Activated naive CD4-positive, alpha-beta T cell treated with anti-CD3 and anti-CD28 coated beads, Interleukin-2, amount 10 ng/mL, durations not matched to agents 7 days and 5 days (primary cell): ENCODE measurements around the gene IL20.

Source experiments
- CTCF ChIA-PET: fragments of 350-600 bp; sonication (Branson Sonifier 250); formaldehyde crosslinking; loops from one replicate; lab custom pipeline; 2021; ENCODE audit warnings: antibody characterized with exemption; lab: Charles Lee
- DNase-seq: peaks from one replicate; pipeline ENCODE4 v3.0.0-alpha.2; 2020
- H3K27ac Mint-ChIP-seq: one replicate; pipeline ENCODE4 v1.8.0; 2021; ENCODE audit warnings: mild to moderate bottlenecking, moderate library complexity, mixed read lengths
- H3K27me3 Mint-ChIP-seq: one replicate; pipeline ENCODE4 v1.8.0; 2021; ENCODE audit warnings: mild to moderate bottlenecking, mixed read lengths
- H3K36me3 Mint-ChIP-seq: one replicate; pipeline ENCODE4 v1.8.0; 2021; ENCODE audit warnings: mixed read lengths
- H3K4me1 Mint-ChIP-seq: one replicate; pipeline ENCODE4 v1.8.0; 2021; ENCODE audit warnings: mixed read lengths
- H3K4me3 Mint-ChIP-seq: one replicate; pipeline ENCODE4 v1.8.0; 2021; ENCODE audit warnings: mild to moderate bottlenecking, moderate library complexity, mixed read lengths
- H3K9me3 Mint-ChIP-seq: one replicate; pipeline ENCODE4 v1.8.0; 2021; ENCODE audit warnings: mixed read lengths

IL20 gene

GRCh38 chr1:206864939-206865671 is at the start of gene IL20:
Gene IL20 (plus strand): TSS chr1:206865623. CDS start chr1:206865853, 230 bp downstream.
- Mint-ChIP-seq H3K9me3 (no peaks in the 10 kb centered on the region), H3K36me3 (no peaks in the 10 kb centered on the region), H3K4me3 (no peak within 1 kb of the TSS), H3K27ac (no peak within 1 kb of the TSS), H3K27me3 (peaks cover 62% of the 10 kb centered on the region), H3K4me1 (peaks cover 7% of the 10 kb centered on the region)
- CTCF ChIA-PET: interaction anchor here (0.6 to 5.1 kb wide), 21 partner anchors 9 to 145 kb away, joined by 3 to 40 read pairs (median 4); partner anchors contain the start of genes FCMR and IL19
- DNase-seq: peak; percentile 84

- Mint-ChIP-seq H3K27ac (peak overlapping the region; percentile 93), H3K4me3 (peak overlapping the region; percentile 8), H3K4me1 (peaks cover 40% of the 10 kb centered on the region), H3K27me3 (peaks cover 3% of the 10 kb centered on the region), H3K36me3 (peaks cover 13% of the 10 kb centered on the region), H3K9me3 (peaks cover 23% of the 10 kb centered on the region)
- CTCF ChIA-PET: interaction anchor here (0.6 to 2.9 kb wide), 12 partner anchors 8 to 634 kb away, joined by 3 to 13 read pairs (median 4); no protein-coding TSS in a partner anchor
- peak; percentile 44 for DNase-seq
Measured at GRCh38 chr1:206816390-206817287, 48.8 kb upstream of the IL20 start.

GRCh38 chr1:206821493-206821892 is 43.9 kb upstream of the IL20 start:
- DNase-seq: no peak
- peaks cover 33% of the 10 kb centered on the region for H3K4me1 Mint-ChIP-seq
- no peak overlapping the region for H3K27ac Mint-ChIP-seq
- H3K27me3 Mint-ChIP-seq: peaks cover 19% of the 10 kb centered on the region
- no peak overlapping the region for H3K4me3 Mint-ChIP-seq
- CTCF ChIA-PET: interaction anchor here (1.8 to 2.1 kb wide), 2 partner anchors 12 to 91 kb away, joined by 6 to 8 read pairs; no protein-coding TSS in a partner anchor
- H3K9me3 Mint-ChIP-seq: no peaks in the 10 kb centered on the region
- H3K36me3 Mint-ChIP-seq: no peaks in the 10 kb centered on the region

- peaks cover 25% of the 10 kb centered on the region for H3K4me1 Mint-ChIP-seq
- H3K9me3 Mint-ChIP-seq: no peaks in the 10 kb centered on the region
- H3K27ac Mint-ChIP-seq: no peak overlapping the region
- no peaks in the 10 kb centered on the region for H3K36me3 Mint-ChIP-seq
- CTCF ChIA-PET: no interaction called here
- H3K4me3 Mint-ChIP-seq: no peak overlapping the region
- H3K27me3 Mint-ChIP-seq: peaks cover 22% of the 10 kb centered on the region
- DNase-seq: no peak
Measured at GRCh38 chr1:206823727-206824126, 41.7 kb upstream of the IL20 start.

- no peak for DNase-seq
- H3K4me3 Mint-ChIP-seq: no peak overlapping the region
- H3K4me1 Mint-ChIP-seq: peaks cover 31% of the 10 kb centered on the region
- H3K36me3 Mint-ChIP-seq: no peaks in the 10 kb centered on the region
- no peak overlapping the region for H3K27ac Mint-ChIP-seq
- no peaks in the 10 kb centered on the region for H3K9me3 Mint-ChIP-seq
- peaks cover 22% of the 10 kb centered on the region for H3K27me3 Mint-ChIP-seq
- CTCF ChIA-PET: interaction anchor here (0.9 kb wide), 1 partner anchor 87 kb away, joined by 3 read pairs; no protein-coding TSS in a partner anchor
Measured at GRCh38 chr1:206824331-206824730, 41.1 kb upstream of the IL20 start.

GRCh38 chr1:206826394-206826793 is 39.0 kb upstream of the IL20 start:
- no peak for DNase-seq
- H3K36me3 Mint-ChIP-seq: no peaks in the 10 kb centered on the region
- CTCF ChIA-PET: interaction anchor here (1.3 to 1.9 kb wide), 4 partner anchors 9 to 107 kb away, joined by 3 to 10 read pairs (median 6); no protein-coding TSS in a partner anchor
- H3K27me3 Mint-ChIP-seq: peaks cover 21% of the 10 kb centered on the region
- no peak overlapping the region for H3K27ac Mint-ChIP-seq
- H3K9me3 Mint-ChIP-seq: no peaks in the 10 kb centered on the region
- H3K4me3 Mint-ChIP-seq: no peak overlapping the region
- peaks cover 47% of the 10 kb centered on the region for H3K4me1 Mint-ChIP-seq

GRCh38 chr1:206828061-206828460 is 37.4 kb upstream of the IL20 start:
- CTCF ChIA-PET: no interaction called here
- peaks cover 17% of the 10 kb centered on the region for H3K27me3 Mint-ChIP-seq
- peaks cover 59% of the 10 kb centered on the region for H3K4me1 Mint-ChIP-seq
- H3K36me3 Mint-ChIP-seq: no peaks in the 10 kb centered on the region
- H3K27ac Mint-ChIP-seq: no peak overlapping the region
- no peaks in the 10 kb centered on the region for H3K9me3 Mint-ChIP-seq
- no peak overlapping the region for H3K4me3 Mint-ChIP-seq
- no peak for DNase-seq

- Mint-ChIP-seq H3K36me3 (no peaks in the 10 kb centered on the region), H3K4me3 (no peak overlapping the region), H3K9me3 (no peaks in the 10 kb centered on the region), H3K27me3 (peaks cover 23% of the 10 kb centered on the region), H3K27ac (peak overlapping the region; percentile 88), H3K4me1 (peaks cover 66% of the 10 kb centered on the region)
- no peak for DNase-seq
- CTCF ChIA-PET: interaction anchor here (0.6 to 1.1 kb wide), 4 partner anchors 11 to 94 kb away, joined by 3 to 5 read pairs (median 4); no protein-coding TSS in a partner anchor
Measured at GRCh38 chr1:206828765-206829164, 36.7 kb upstream of the IL20 start.

GRCh38 chr1:206829282-206829681 is 36.1 kb upstream of the IL20 start:
- H3K36me3 Mint-ChIP-seq: no peaks in the 10 kb centered on the region
- H3K9me3 Mint-ChIP-seq: no peaks in the 10 kb centered on the region
- CTCF ChIA-PET: interaction anchor here (0.6 to 1.1 kb wide), 4 partner anchors 12 to 94 kb away, joined by 3 to 5 read pairs (median 4); no protein-coding TSS in a partner anchor
- peak overlapping the region; percentile 32 for H3K4me3 Mint-ChIP-seq
- DNase-seq: peak; percentile 51
- peak overlapping the region; percentile 88 for H3K27ac Mint-ChIP-seq
- H3K4me1 Mint-ChIP-seq: peaks cover 66% of the 10 kb centered on the region
- peaks cover 28% of the 10 kb centered on the region for H3K27me3 Mint-ChIP-seq

GRCh38 chr1:206829875-206830274 is 35.5 kb upstream of the IL20 start:
- Mint-ChIP-seq H3K9me3 (no peaks in the 10 kb centered on the region), H3K27me3 (peaks cover 34% of the 10 kb centered on the region), H3K4me1 (peaks cover 65% of the 10 kb centered on the region), H3K27ac (peak overlapping the region; percentile 88), H3K4me3 (no peak overlapping the region), H3K36me3 (no peaks in the 10 kb centered on the region)
- CTCF ChIA-PET: interaction anchor here (0.6 to 1.1 kb wide), 5 partner anchors 13 to 707 kb away, joined by 3 to 5 read pairs (median 4); no protein-coding TSS in a partner anchor
- DNase-seq: peak; percentile 29

GRCh38 chr1:206831650-206832049 is 33.8 kb upstream of the IL20 start:
- Mint-ChIP-seq H3K27me3 (peaks cover 41% of the 10 kb centered on the region), H3K9me3 (no peaks in the 10 kb centered on the region), H3K27ac (no peak overlapping the region), H3K4me1 (peaks cover 60% of the 10 kb centered on the region), H3K36me3 (no peaks in the 10 kb centered on the region), H3K4me3 (no peak overlapping the region)
- DNase-seq: no peak
- CTCF ChIA-PET: interaction anchor here (0.7 to 2.5 kb wide), 7 partner anchors 23 to 168 kb away, joined by 3 to 7 read pairs (median 3); no protein-coding TSS in a partner anchor

GRCh38 chr1:206832352-206832880 is 33.0 kb upstream of the IL20 start:
- Mint-ChIP-seq H3K36me3 (no peaks in the 10 kb centered on the region), H3K4me3 (no peak overlapping the region), H3K27me3 (peaks cover 48% of the 10 kb centered on the region), H3K9me3 (no peaks in the 10 kb centered on the region), H3K4me1 (peaks cover 60% of the 10 kb centered on the region), H3K27ac (no peak overlapping the region)
- no peak for DNase-seq
- CTCF ChIA-PET: interaction anchor here (0.5 to 2.5 kb wide), 6 partner anchors 23 to 169 kb away, joined by 3 to 7 read pairs (median 4); no protein-coding TSS in a partner anchor

GRCh38 chr1:206833106-206833680 is 32.2 kb upstream of the IL20 start:
- H3K4me1 Mint-ChIP-seq: peaks cover 54% of the 10 kb centered on the region
- DNase-seq: no peak
- CTCF ChIA-PET: interaction anchor here (0.5 to 2.5 kb wide), 3 partner anchors 24 to 79 kb away, joined by 4 to 7 read pairs (median 5); no protein-coding TSS in a partner anchor
- H3K27me3 Mint-ChIP-seq: peaks cover 53% of the 10 kb centered on the region
- no peaks in the 10 kb centered on the region for H3K9me3 Mint-ChIP-seq
- H3K4me3 Mint-ChIP-seq: no peak overlapping the region
- no peaks in the 10 kb centered on the region for H3K36me3 Mint-ChIP-seq
- no peak overlapping the region for H3K27ac Mint-ChIP-seq
